H9 (cell line): ENCODE measurements around the gene TANGO6. TPM values are rescaled to one million over a fixed set of nuclear protein-coding genes. Genes with fewer than 3 reads are reported as not detected.
A peak's percentile ranks its signal among the peaks of the same experiment; 100 is the strongest.

ENCODE experiments used
- DNase-seq: peaks from one replicate; pipeline ENCODE4 v3.0.0-alpha.2; 2017
- H2AFZ ChIP-seq: one replicate; pipeline ENCODE4 v1.6.1; 2013; ENCODE audit warnings: mild to moderate bottlenecking, low read length, control low read depth, moderate library complexity
- H2AK5ac ChIP-seq: 2 replicates; pipeline ENCODE4 v1.6.1; 2013; ENCODE audit warnings: low read length, control low read depth, mixed read lengths; ENCODE audit not compliant: insufficient read length
- H2BK120ac ChIP-seq: one replicate; pipeline ENCODE4 v1.6.1; 2013; ENCODE audit warnings: low read depth, mild to moderate bottlenecking, low read length, control low read depth, inconsistent platforms; ENCODE audit not compliant: poor library complexity, severe bottlenecking
- H2BK12ac ChIP-seq: 2 replicates; pipeline ENCODE4 v1.6.1; 2013; ENCODE audit warnings: low read length, control low read depth, mixed read lengths, low read depth; ENCODE audit not compliant: insufficient read length
- H2BK15ac ChIP-seq: 2 replicates; pipeline ENCODE4 v1.6.1; 2013; ENCODE audit warnings: low read depth, low read length, control low read depth
- H2BK20ac ChIP-seq: one replicate; pipeline ENCODE4 v1.6.1; 2013; ENCODE audit warnings: low read depth, mild to moderate bottlenecking, low read length, control low read depth, inconsistent platforms; ENCODE audit not compliant: poor library complexity, severe bottlenecking
- H2BK5ac ChIP-seq: 2 replicates; pipeline ENCODE4 v1.6.1; 2013; ENCODE audit warnings: low read length, control low read depth, mixed read lengths; ENCODE audit not compliant: insufficient read length
- H3K14ac ChIP-seq: 2 replicates; pipeline ENCODE4 v1.6.1; 2013; ENCODE audit warnings: low read length, control low read depth; ENCODE audit not compliant: insufficient read depth
- H3K18ac ChIP-seq: 2 replicates; pipeline ENCODE4 v1.6.1; 2013; ENCODE audit warnings: low read depth, mild to moderate bottlenecking, mixed read lengths, low read length, control low read depth; ENCODE audit not compliant: insufficient read length
- H3K23ac ChIP-seq: 2 replicates; pipeline ENCODE4 v1.6.1; 2013; ENCODE audit warnings: low read length, control low read depth, mixed read lengths, low read depth; ENCODE audit not compliant: insufficient read length
- H3K23me2 ChIP-seq: 2 replicates; pipeline ENCODE4 v1.6.1; 2013; ENCODE audit warnings: low read depth, mild to moderate bottlenecking, mixed read lengths, low read length, control low read depth; ENCODE audit not compliant: insufficient read length, poor library complexity, severe bottlenecking
- H3K27ac ChIP-seq: 2 replicates; pipeline ENCODE4 v1.5.1; 2013; ENCODE audit warnings: low read length, control low read depth, mixed read lengths, low read depth; ENCODE audit not compliant: insufficient read length
- H3K27me3 ChIP-seq: 2 replicates; pipeline ENCODE4 v1.6.1; 2013; ENCODE audit warnings: low read length, control low read depth, inconsistent platforms; ENCODE audit not compliant: insufficient read depth
- H3K4ac ChIP-seq: 2 replicates; pipeline ENCODE4 v1.6.1; 2013; ENCODE audit warnings: low read depth, mild to moderate bottlenecking, control low read depth, inconsistent platforms, low read length, moderate library complexity
- H3K4me1 ChIP-seq: 2 replicates; pipeline ENCODE4 v1.6.1; 2013; ENCODE audit warnings: low read length, control low read depth, inconsistent platforms; ENCODE audit not compliant: insufficient read depth
- H3K4me2 ChIP-seq: 2 replicates; pipeline ENCODE4 v1.6.1; 2013; ENCODE audit warnings: low read length, control low read depth, mixed read lengths; ENCODE audit not compliant: insufficient read length, insufficient read depth
- H3K56ac ChIP-seq: 2 replicates; pipeline ENCODE4 v1.6.1; 2013; ENCODE audit warnings: low read depth, mild to moderate bottlenecking, mixed read lengths, low read length, control low read depth; ENCODE audit not compliant: insufficient read length
- H3K79me1 ChIP-seq: 2 replicates; pipeline ENCODE4 v1.6.1; 2013; ENCODE audit warnings: low read depth, mild to moderate bottlenecking, moderate library complexity, low read length, control low read depth, inconsistent platforms; ENCODE audit not compliant: insufficient read depth, poor library complexity, severe bottlenecking
- H3K79me2 ChIP-seq: 2 replicates; pipeline ENCODE4 v1.6.1; 2013; ENCODE audit warnings: low read length, control low read depth, inconsistent platforms; ENCODE audit not compliant: insufficient read depth
- H3K9ac ChIP-seq: 2 replicates; pipeline ENCODE4 v1.6.1; 2013; ENCODE audit warnings: low read length, control low read depth, mixed read lengths; ENCODE audit not compliant: insufficient read length; ENCODE audit errors: extremely low read depth
- H3K9me3 ChIP-seq: one replicate; pipeline ENCODE4 v1.6.1; 2013; ENCODE audit warnings: low read depth, low read length, inconsistent platforms; ENCODE audit not compliant: control insufficient read depth
- H3T11ph ChIP-seq: one replicate; pipeline ENCODE4 v1.6.1; 2013; ENCODE audit warnings: mild to moderate bottlenecking, low read length, control low read depth, inconsistent platforms
- H4K20me1 ChIP-seq: one replicate; pipeline ENCODE4 v1.6.1; 2013; ENCODE audit not compliant: control insufficient read depth, insufficient read length, insufficient read depth
- H4K5ac ChIP-seq: 2 replicates; pipeline ENCODE4 v1.6.1; 2013; ENCODE audit warnings: low read depth, mild to moderate bottlenecking, mixed read lengths, low read length, control low read depth; ENCODE audit not compliant: insufficient read length
- H4K8ac ChIP-seq: replicated peaks from 2 replicates; pipeline ENCODE4 v1.6.1; 2013; ENCODE audit warnings: low read length, control low read depth, mixed read lengths, low read depth; ENCODE audit not compliant: insufficient read length
- H4K91ac ChIP-seq: 2 replicates; pipeline ENCODE4 v1.6.1; 2013; ENCODE audit warnings: low read depth, mild to moderate bottlenecking, moderate library complexity, mixed read lengths, low read length, control low read depth; ENCODE audit not compliant: insufficient read length
- H3K27ac Mint-ChIP-seq, 3 experiments: 2 replicates in 2 of 3; 3 replicates in 1 of 3; pipeline ENCODE4 v1.8.0; 2020 to 2021; ENCODE audit warnings: mixed read lengths in 3 of 3, mild to moderate bottlenecking in 1 of 3, moderate library complexity in 1 of 3
- H3K27me3 Mint-ChIP-seq: 2 replicates; pipeline ENCODE4 v1.8.0; 2021; ENCODE audit warnings: low read depth, mild to moderate bottlenecking, moderate library complexity, mixed read lengths
- H3K36me3 Mint-ChIP-seq, 3 experiments: 2 replicates in 2 of 3; 3 replicates in 1 of 3; pipeline ENCODE4 v1.8.0; 2020 to 2021; ENCODE audit warnings: low read depth in 3 of 3, mixed read lengths in 3 of 3; ENCODE audit not compliant: insufficient read depth in 1 of 3
- H3K4me1 Mint-ChIP-seq, 2 experiments: 2 replicates each; pipeline ENCODE4 v1.8.0; 2020; ENCODE audit warnings: mixed read lengths in 2 of 2
- H3K4me3 Mint-ChIP-seq, 2 experiments: 2 replicates in 1 of 2; 3 replicates in 1 of 2; pipeline ENCODE4 v1.8.0; 2020 to 2021; ENCODE audit warnings: mild to moderate bottlenecking in 2 of 2, mixed read lengths in 2 of 2, moderate library complexity in 1 of 2
- H3K9me3 Mint-ChIP-seq, 2 experiments: 2 replicates in 1 of 2; 3 replicates in 1 of 2; pipeline ENCODE4 v1.8.0; 2020; ENCODE audit warnings: mild to moderate bottlenecking in 2 of 2, mixed read lengths in 2 of 2, moderate library complexity in 1 of 2
- WGBS: extraction: QIAGEN DNeasy Blood & Tissue Kit; methylation state at CpG from one replicate; pipeline ENCODE4 v1.1.7; 2013; ENCODE audit warnings: missing lambda C conversion rate, low lambda C conversion rate, mixed read lengths; ENCODE audit not compliant: insufficient read length; ENCODE audit errors: extremely low coverage; 5-methylcytosine and 5-hydroxymethylcytosine counted together
- total RNA-seq: library from RNA; stranded (reverse); gene quantifications from 2 replicates; pipeline ENCODE4 v1.2.1, GENCODE V29; 2021
- TF ChIP-seq, protein P1 (sequence below): fragments of 200-600 bp; sonication (generic); conservative IDR thresholded peaks from 3 replicates; pipeline ENCODE4 v1.8.0; 2021; ENCODE audit warnings: antibody characterized with exemption, mild to moderate bottlenecking

The TANGO6 gene
- total RNA-seq, 1 experiment from 2014 or later: 12.0 TPM

DNA sequence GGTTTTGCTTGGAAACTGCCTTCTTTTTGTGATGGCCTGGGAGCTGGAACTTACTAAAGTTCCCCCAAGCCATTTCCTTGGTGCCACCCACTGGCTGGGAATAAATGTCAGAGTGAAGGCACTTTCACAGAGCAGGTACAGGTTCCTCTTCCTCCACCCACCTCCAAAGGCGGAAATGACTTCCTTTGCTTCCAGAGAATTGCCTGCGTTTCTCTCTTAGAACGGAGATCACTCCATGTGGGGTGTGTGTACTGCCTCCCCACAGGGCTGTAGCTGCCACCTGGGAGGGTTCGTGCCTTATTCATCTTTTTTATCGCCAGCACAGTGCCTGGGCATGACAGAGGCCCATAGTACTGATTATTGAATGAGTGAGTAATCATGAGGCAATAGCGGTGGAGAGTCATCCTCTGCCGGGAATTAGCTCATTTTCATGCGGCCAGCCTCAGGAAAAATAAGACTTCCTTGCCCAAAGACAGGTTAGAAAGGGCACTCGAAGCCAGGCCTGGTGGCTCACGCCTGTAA lies 229.9 kb downstream of the TANGO6 start:
- H4K20me1 ChIP-seq: no peaks in the 10 kb centered on the region
- no CpG with 5 or more reads among the region's 10 CpGs for WGBS
- H3K36me3 Mint-ChIP-seq: 0 out of 7 replicates have a peak, but pooled peaks cover 0 to 2% (median 0%) of the 10 kb centered on the region in 3 experiments
- H4K8ac ChIP-seq: no peak overlapping the region
- peak overlapping the region in 1 of 2 experiments; percentile 61; a peak in 2 of 5 replicates for H3K4me3 Mint-ChIP-seq
- no peak overlapping the region for H3K56ac ChIP-seq
- no peak overlapping the region for H2BK15ac ChIP-seq
- no peaks in the 10 kb centered on the region for H3K9me3 ChIP-seq
- H3K14ac ChIP-seq: no peak overlapping the region
- no peaks in the 10 kb centered on the region for H3K79me1 ChIP-seq
- peak overlapping the region; percentile 46 for H3K18ac ChIP-seq
- TF ChIP-seq, protein P1, sequence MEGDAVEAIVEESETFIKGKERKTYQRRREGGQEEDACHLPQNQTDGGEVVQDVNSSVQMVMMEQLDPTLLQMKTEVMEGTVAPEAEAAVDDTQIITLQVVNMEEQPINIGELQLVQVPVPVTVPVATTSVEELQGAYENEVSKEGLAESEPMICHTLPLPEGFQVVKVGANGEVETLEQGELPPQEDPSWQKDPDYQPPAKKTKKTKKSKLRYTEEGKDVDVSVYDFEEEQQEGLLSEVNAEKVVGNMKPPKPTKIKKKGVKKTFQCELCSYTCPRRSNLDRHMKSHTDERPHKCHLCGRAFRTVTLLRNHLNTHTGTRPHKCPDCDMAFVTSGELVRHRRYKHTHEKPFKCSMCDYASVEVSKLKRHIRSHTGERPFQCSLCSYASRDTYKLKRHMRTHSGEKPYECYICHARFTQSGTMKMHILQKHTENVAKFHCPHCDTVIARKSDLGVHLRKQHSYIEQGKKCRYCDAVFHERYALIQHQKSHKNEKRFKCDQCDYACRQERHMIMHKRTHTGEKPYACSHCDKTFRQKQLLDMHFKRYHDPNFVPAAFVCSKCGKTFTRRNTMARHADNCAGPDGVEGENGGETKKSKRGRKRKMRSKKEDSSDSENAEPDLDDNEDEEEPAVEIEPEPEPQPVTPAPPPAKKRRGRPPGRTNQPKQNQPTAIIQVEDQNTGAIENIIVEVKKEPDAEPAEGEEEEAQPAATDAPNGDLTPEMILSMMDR: no peak
- H2BK20ac ChIP-seq: no peak overlapping the region
- H3K4me1 ChIP-seq: peaks cover 19% of the 10 kb centered on the region; the same call in 1 of the 2 replicates
- H3K9me3 Mint-ChIP-seq: no peaks in the 10 kb centered on the region
- no peak overlapping the region; the same call in 1 of the 2 replicates for H3K4ac ChIP-seq
- H3K27ac ChIP-seq: peak overlapping the region; percentile 13
- H3K23ac ChIP-seq: no peak overlapping the region
- no peak overlapping the region for H4K91ac ChIP-seq
- H3K4me2 ChIP-seq: peak overlapping the region; percentile 1
- no peak overlapping the region for H2AFZ ChIP-seq
- H3K23me2 ChIP-seq: no peaks in the 10 kb centered on the region
- H4K5ac ChIP-seq: no peak overlapping the region
- H3K9ac ChIP-seq: no peak overlapping the region
- H3K4me1 Mint-ChIP-seq: peaks cover 41 to 49% of the 10 kb centered on the region in 2 experiments
- H3K79me2 ChIP-seq: no peaks in the 10 kb centered on the region
- no peak overlapping the region for H3T11ph ChIP-seq
- H3K27me3 ChIP-seq: no peaks in the 10 kb centered on the region
- peaks cover 5% of the 10 kb centered on the region for H3K27me3 Mint-ChIP-seq
- peak overlapping the region in 2 of 3 experiments; percentile 90 to 93; a peak in 4 of 7 replicates for H3K27ac Mint-ChIP-seq
- H2BK5ac ChIP-seq: no peak overlapping the region
- H2AK5ac ChIP-seq: no peak overlapping the region
- no peak for DNase-seq
- no peak overlapping the region for H2BK12ac ChIP-seq
- no peak overlapping the region for H2BK120ac ChIP-seq
